Uterus (tissue), 4 donors: ENCODE measurements around the gene CDKN2B-AS1. TPM values are rescaled to one million over a fixed set of nuclear protein-coding genes. Genes with fewer than 3 reads are reported as not detected.

Source experiments
- DNase-seq, 2 donors: peaks; one replicate each; pipeline ENCODE4 v3.0.0-alpha.2; 2019 to 2020
- H3K27ac ChIP-seq, 2 donors: fragments of 200-600 bp; sonication (generic); 1 replicate in 1 of 2; 2 replicates in 1 of 2; pipeline ENCODE4 v1.5.1; 2016 to 2018
- H3K27me3 ChIP-seq, 2 donors: fragments of 200-600 bp; sonication (generic); one replicate each; pipeline ENCODE4 v1.5.1; 2018 to 2019; ENCODE audit warnings: control low read depth in 1 of 2
- H3K36me3 ChIP-seq, 2 donors: fragments of 200-600 bp; sonication (generic); one replicate each; pipeline ENCODE4 v1.5.1; 2019; ENCODE audit warnings: control low read depth in 1 of 2
- H3K4me1 ChIP-seq, 2 donors: fragments of 200-600 bp; sonication (generic); one replicate each; pipeline ENCODE4 v1.5.1; 2018 to 2019; ENCODE audit warnings: control low read depth in 1 of 2
- H3K4me3 ChIP-seq, 2 donors: fragments of 200-600 bp; sonication (generic); 1 replicate in 1 of 2; 2 replicates in 1 of 2; pipeline ENCODE4 v1.5.1; 2018 to 2019; ENCODE audit warnings: mild to moderate bottlenecking in 1 of 2
- H3K9me3 ChIP-seq, 2 donors: fragments of 200-600 bp; sonication (generic); one replicate each; pipeline ENCODE4 v1.5.1; 2019; ENCODE audit warnings: control low read depth in 1 of 2
- POLR2A ChIP-seq, 2 donors: fragments of 450-650 bp; IDR thresholded peaks; one replicate each; pipeline ENCODE4 v1.6.1; 2016; ENCODE audit warnings: antibody characterized with exemption in 2 of 2, mild to moderate bottlenecking in 1 of 2, moderate library complexity in 1 of 2
- intact Hi-C: fragments of 100-400 bp; cut with DNase I; formaldehyde crosslinking; loops from one replicate; pipeline ENCODE4 v1.15.1; 2023; ENCODE audit warnings: low total_unique reads
- total RNA-seq, 4 donors: library from RNA; depleted of rRNA in 3 of 4; stranded (reverse); fragments of >200 nt in 3 of 4; gene quantifications; one replicate each; pipeline versions ENCODE4 v1.1.0 to v1.2.4, GENCODE V29; 2014 to 2023
- TF ChIP-seq, protein P1 (sequence below), 4 experiments: fragments of 200-600 bp in 2 of 4; fragments of 450-650 bp in 2 of 4; sonication (generic) in 2 of 4; IDR thresholded peaks; one replicate each; pipeline ENCODE4 v1.5.1; 2016 to 2019; ENCODE audit warnings: antibody characterized with exemption in 4 of 4, mild to moderate bottlenecking in 2 of 4, moderate library complexity in 1 of 4
- donor health status: DM: yes; HTN: yes; CAD: no.

Gene CDKN2B-AS1
- total RNA-seq, 4 donors from 2014 or later, result 0.29 to 1.8 (median 0.35) TPM; not detected in 1

DNA sequence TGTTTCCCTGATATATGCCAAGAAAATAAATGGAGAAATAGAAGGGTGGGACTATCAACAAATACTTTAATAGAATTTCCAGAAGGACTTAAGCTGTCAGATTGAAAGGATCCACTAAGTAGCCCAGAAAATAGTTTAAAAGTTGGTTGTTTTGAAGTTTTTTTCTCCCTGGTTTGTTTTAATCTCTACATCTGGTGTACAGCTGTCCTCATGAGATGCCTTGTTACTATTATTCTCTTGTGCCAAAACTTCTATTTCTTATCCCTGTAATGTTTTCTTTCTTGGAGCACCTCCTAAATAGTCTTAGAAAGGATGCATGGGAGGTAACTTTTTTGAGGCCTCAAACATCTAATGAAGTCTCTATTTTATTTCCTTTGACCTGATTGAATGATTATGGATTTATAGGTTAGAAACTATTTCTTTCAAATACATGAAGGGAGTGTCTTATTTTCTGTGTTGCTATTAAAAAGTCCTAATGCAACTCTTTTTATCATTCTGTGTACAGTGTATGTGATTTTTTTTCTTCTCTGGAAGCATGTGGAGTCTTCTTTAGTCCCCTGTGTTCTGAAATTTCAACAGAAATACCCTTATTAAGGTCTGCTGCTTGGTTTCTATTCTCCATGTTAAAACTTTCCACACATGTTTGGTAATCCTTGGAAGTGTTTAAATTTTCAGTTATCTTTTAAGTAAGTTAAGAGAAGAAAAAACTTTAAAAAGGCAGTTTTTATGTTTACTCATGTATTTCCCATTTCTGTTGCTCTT is 154.5 kb downstream of the CDKN2B-AS1 start:
- no peak for TF ChIP-seq POLR2A (IDR thresholded peaks at IDR 0.05)
- TF ChIP-seq, protein P1, sequence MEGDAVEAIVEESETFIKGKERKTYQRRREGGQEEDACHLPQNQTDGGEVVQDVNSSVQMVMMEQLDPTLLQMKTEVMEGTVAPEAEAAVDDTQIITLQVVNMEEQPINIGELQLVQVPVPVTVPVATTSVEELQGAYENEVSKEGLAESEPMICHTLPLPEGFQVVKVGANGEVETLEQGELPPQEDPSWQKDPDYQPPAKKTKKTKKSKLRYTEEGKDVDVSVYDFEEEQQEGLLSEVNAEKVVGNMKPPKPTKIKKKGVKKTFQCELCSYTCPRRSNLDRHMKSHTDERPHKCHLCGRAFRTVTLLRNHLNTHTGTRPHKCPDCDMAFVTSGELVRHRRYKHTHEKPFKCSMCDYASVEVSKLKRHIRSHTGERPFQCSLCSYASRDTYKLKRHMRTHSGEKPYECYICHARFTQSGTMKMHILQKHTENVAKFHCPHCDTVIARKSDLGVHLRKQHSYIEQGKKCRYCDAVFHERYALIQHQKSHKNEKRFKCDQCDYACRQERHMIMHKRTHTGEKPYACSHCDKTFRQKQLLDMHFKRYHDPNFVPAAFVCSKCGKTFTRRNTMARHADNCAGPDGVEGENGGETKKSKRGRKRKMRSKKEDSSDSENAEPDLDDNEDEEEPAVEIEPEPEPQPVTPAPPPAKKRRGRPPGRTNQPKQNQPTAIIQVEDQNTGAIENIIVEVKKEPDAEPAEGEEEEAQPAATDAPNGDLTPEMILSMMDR (IDR thresholded peaks at IDR 0.05), result no peak
- Histone ChIP-seq H3K36me3 (no peaks in the 10 kb centered on the region), H3K27ac (peak overlapping the region in 1 of 2 donors; percentile 11), H3K9me3 (no peaks in the 10 kb centered on the region), H3K27me3 (no peaks in the 10 kb centered on the region), H3K4me3 (no peak overlapping the region), H3K4me1 (no peaks in the 10 kb centered on the region)
- DNase-seq, result no peak
- intact Hi-C loops, result no loop called here

DNA sequence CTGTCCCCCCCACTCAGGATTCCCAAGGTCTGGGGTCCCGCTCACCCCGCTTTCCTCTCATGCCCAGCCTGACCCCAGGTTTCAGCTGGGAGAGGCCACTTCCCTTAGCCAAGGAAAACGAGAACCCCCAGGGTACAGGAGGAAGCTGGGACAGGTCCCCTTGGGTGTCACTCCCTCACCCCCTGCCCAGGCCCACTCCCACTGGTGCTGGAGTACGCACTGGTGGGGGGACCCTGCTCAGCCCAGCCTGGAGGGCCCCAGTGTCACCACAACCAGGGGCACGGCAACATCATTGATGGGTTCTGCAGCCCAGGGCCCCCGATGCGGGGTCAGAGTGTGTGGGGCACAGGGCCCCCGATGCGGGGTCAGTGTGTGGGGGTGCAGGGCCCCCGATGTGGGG is 159.5 kb downstream of the CDKN2B-AS1 start:
- no peaks in the 10 kb centered on the region for H3K27me3 ChIP-seq
- TF ChIP-seq POLR2A (IDR thresholded peaks at IDR 0.05), result no peak
- TF ChIP-seq, protein P1 (IDR thresholded peaks at IDR 0.05), result no peak
- no peak overlapping the region for H3K4me3 ChIP-seq
- H3K36me3 ChIP-seq, result no peaks in the 10 kb centered on the region
- no peak for DNase-seq
- H3K4me1 ChIP-seq, result peaks cover 0 to 2% of the 10 kb centered on the region in 2 donors
- intact Hi-C loops, result no loop called here
- H3K27ac ChIP-seq, result no peak overlapping the region
- no peaks in the 10 kb centered on the region for H3K9me3 ChIP-seq

DNA sequence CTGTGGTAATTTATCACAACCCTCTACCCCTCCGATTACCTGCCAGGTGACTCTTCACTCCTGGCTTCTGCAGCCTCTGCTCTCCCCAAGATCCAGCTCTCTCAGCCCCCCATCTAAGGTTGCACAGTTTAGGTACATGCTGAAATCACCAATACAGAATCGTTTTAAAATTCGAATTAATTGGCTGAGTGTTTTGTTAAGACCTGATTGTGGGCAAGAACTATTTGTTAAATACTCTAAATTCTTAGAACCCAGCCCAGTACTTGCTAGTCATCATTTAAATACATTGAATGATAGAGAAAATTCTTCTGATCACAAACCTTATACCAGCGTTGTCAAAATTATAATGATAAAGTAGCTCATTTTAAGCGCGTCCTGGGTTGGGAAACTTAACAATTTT is 162.0 kb downstream of the CDKN2B-AS1 start:
- Histone ChIP-seq H3K36me3 (no peaks in the 10 kb centered on the region), H3K27me3 (no peaks in the 10 kb centered on the region), H3K9me3 (no peaks in the 10 kb centered on the region), H3K4me3 (no peak overlapping the region), H3K27ac (no peak overlapping the region), H3K4me1 (peaks cover 0 to 2% of the 10 kb centered on the region in 2 donors)
- no peak for TF ChIP-seq POLR2A (IDR thresholded peaks at IDR 0.05)
- TF ChIP-seq, protein P1 (IDR thresholded peaks at IDR 0.05), result no peak
- intact Hi-C loops, result no loop called here
- DNase-seq, result no peak

DNA sequence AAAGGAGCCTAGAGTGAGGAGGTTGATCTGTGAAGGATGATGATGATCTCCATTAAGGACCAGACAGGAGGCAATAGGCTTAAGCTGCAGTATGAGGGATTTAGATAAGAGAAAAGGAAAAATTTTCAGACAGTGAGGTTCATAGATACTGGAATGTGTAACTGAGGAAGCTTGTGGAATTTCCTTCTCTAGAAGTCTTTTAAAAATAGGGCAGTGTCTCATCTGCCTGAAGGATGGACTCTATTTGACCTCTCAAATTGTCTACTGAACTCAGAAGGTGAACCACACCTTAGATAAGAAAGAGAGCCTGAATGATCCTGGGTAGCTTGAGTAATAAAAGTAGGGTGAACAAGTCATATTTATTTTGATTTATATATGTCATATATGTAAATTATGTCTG is 162.7 kb downstream of the CDKN2B-AS1 start:
- H3K27ac ChIP-seq, result no peak overlapping the region
- no peak for DNase-seq

DNA sequence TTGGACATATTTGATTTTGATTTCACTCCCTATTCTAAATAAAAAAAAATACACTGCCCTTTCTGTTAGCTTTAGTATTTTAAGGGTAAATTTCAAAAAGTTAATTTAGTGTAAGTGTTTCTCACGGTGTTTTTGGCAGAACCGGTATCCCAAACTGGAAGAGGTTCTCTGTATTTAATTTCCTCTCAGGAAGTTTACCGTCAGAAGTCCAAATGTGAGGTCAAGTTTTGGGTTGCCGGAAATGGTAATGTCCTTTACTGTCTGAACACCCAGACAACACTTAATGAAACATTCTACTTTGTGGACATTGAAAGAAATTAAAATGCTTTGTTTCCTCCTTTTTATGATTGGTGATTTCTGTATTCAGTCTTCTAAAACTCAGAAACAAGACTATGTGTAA is 163.2 kb downstream of the CDKN2B-AS1 start:
- H3K4me1 ChIP-seq, result peaks cover 0 to 2% of the 10 kb centered on the region in 2 donors
- no peak overlapping the region for H3K27ac ChIP-seq
- no peaks in the 10 kb centered on the region for H3K36me3 ChIP-seq
- intact Hi-C loops, result no loop called here
- no peak overlapping the region for H3K4me3 ChIP-seq
- no peaks in the 10 kb centered on the region for H3K9me3 ChIP-seq
- TF ChIP-seq, protein P1 (IDR thresholded peaks at IDR 0.05), result no peak
- TF ChIP-seq POLR2A (IDR thresholded peaks at IDR 0.05), result no peak
- H3K27me3 ChIP-seq, result no peaks in the 10 kb centered on the region
- no peak for DNase-seq

More for the DNA sequence above, 162.7 kb downstream of the CDKN2B-AS1 start:
- Histone ChIP-seq H3K4me1 (peaks cover 0 to 2% of the 10 kb centered on the region in 2 donors), H3K4me3 (no peak overlapping the region), H3K36me3 (no peaks in the 10 kb centered on the region), H3K27me3 (no peaks in the 10 kb centered on the region), H3K9me3 (no peaks in the 10 kb centered on the region)
- intact Hi-C loops, result no loop called here
- TF ChIP-seq, protein P1 (IDR thresholded peaks at IDR 0.05), result no peak
- no peak for TF ChIP-seq POLR2A (IDR thresholded peaks at IDR 0.05)
